Left forelimb (tissue), 1 donor: ENCODE results near the gene STAC3.

ENCODE experiments used
- DNase-seq: peaks from one replicate; pipeline ENCODE4 v3.0.0-alpha.2; 2018; ENCODE audit warnings: low spot score

Gene STAC3

DNA sequence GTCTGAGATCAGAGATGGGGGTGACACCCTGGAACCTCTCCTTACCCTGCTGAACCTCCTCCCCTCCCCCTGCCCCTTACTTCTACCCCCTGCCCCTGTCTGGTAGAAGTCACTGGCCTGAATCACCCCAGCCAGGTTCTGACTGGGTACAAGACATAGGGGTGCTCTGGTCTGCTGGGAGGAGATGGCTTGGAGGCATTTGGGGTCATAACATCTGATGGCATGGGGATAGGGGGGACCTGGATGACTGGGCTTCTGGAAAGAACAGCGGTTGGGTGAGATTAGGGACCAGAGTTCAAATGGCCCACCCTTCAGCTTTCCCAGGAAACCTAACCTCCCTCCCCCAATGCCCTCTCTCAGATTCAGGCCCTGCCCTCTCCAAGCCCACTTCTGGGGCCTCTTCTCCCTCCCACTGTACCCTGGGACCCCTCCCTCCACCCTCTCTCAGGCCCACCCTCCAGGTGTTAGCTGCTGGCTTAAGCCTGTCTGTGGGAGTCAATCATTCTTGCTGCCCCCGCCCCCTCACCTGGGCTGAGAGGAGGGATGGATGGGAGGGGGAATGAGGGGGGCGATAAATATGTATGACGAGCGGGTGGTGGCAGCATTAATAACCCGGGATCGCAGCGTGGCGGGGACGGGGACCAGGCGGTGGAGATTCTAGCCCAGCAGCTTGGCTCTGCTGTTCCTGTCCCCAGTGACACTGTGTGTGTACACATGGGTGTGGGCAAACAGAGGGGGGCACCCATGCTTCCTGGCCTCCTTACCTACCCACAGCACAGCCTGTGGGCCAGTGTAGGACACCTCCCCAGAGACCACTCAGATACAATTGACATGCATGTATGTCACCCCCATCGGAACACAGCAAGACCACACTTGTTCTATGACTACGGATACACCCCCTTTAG lies 28.4 kb downstream of the STAC3 start:
- DNase-seq: no peak

DNA sequence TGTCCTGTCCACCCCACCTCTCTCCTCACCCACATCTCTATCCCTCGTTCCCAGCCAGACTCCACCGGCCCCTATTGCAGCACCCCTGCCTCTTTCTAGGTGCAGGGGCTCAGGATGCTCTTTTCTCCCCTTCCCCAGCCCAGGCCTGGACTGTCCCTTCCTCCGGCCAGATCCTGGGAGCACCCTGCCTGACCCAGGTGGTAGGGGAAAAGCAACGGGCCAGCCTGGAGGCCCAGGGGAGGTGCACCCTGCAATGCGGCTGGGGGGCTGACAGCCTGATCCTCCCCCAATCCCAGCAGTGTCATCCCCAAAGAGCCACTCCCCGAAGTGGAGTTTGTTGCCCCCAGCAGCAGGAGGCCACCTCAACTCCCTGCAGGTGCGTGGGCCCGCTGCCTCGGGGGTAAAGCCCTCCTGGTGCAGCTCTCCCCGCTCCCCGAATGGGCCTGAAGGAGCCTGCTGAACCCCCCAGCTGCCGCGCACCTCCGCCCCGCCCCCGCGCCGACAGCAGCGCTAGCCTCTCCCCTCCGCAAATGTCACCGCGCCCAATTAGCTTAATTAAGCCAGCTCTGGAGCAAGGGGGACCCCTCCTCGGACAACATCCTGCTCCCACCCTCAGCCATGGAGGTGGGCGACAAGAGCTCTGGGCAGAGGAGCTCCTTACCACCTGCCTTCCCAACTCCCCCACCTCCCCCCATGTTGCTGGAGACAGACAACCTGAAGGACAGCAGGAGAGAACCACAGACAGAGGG lies 29.6 kb downstream of the STAC3 start:
- DNase-seq: no peak

DNA sequence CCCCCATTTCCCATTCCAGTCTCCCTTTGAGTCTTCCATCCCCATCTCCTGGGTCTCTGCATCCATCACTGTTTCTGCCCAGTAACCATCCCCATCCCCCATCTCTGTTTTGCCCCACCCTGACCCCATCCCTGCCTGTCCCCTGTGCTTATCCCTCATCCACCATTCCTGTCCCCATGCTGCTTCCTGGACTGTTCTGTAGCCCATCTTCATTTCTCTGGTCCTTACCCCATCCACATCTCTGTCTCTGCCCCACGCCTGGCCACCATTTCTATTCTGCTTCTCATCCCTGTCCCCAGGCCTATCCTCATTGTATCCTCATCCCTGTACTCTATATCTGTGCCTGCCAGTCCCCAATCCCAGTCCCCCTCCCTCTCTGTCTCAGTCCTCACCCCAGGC lies 30.2 kb downstream of the STAC3 start:
- no peak for DNase-seq

DNA sequence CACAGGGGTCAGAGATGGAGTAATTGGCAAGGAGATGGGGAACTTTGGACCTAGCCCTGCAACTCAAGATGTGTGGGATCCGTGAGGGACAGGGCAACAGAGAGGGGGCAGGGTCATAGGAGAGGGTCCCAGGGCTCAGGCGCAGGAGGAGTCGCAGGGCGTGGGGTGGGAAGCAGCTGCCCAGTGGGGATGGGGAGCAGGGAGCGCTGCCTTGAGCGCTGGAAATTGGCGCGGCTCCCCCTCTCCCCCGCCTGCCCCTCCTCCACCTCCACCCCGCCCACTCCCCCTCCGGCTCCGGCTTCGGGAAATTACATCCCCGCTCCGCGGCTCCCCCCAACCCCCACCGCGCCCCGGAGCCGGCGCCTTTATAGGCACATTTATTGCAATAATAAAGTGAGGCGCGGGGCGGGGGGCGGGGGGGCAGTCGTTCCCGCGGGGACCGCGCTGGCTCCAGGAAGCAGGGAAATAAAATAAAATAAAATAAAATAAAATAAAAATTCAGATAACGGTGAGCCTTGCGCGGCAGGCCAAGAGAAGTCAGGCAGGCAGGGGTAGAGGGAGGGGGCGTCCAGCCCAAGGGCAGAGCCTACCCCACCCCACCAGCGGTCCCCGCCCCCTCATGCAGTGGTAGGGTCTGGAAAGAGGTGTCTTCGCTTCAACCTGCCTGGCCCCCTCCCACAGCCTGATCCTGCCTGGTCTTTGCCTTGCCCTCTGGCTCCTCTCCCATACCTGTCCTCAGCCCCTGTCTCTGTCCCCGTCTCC lies 30.8 kb downstream of the STAC3 start:
- no peak for DNase-seq

DNA sequence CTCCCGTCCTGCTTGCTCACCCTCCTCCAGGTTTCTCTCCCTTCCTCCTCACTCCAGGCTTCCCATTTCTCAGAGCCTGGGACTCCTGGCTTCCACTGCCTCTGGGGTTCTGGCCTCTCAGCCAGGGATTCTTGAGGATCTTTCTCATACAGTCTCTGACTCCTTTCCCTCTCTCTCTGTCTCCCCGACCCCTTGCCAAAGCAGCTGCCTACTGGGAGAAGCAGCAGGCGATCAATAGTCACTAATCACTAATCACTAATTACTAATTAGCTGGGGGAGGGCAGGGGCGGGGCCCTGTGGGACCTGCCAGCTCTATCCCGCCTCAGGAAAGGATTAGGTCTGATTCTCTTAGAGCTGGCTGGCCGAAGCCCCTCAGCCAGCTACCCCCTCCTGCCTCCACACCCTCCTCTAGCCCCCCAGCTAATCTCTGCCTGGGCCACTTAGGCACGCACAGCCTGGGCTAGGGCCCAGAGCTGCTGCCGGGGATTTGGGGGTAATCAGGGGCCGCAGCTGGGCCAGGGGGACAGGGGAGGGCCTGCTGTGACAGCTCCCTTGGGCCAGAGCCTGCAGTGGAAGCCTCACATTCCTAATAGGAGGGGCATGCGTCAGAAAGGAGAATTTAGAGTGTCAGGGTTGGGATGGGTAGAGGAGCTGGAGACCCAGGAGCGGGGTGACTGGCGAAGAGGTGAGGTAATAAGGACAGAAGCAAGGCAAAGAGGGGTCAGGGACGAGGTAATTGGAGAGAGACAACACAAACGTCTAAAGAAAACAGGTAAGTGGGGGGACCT lies 31.6 kb downstream of the STAC3 start:
- DNase-seq: no peak

DNA sequence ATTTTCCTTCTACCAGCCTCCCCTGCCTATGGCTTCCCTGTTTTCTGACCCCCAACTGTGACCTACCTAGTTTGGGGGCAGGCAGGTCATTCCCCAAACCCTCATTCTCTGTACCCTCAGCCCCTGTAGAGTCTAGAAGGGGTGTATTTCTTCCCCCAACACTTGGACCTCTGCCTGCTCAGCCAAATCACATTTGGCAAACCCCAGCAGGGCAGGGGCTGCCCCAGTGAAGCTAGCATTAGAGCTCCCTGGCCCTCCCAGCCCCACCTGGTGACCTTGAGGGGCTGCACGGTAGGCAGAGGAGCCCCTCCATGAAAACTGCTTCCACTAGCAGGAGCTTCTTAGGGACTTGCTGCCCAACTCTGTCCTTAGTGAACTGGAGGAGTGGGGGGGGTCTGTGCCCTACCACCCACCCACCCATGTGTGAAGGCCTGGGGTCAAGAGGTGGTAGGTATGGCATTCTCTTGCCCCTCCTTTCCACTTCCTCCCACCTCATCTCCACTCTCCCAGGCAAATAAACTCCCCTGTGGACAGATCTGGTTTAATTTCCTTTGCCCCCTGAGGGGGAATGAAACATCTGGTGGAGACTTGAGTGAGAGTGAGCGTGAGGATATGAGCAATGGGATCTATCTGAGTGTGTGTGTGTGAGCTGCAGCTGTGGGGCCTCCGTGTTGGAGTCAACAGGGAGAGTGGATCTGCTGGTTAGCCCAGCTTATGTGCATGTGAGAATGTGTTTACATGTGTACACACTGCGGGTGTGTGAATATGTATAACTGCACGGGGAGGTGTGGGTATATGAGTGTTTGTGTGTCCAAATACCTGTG lies 32.7 kb downstream of the STAC3 start:
- no peak for DNase-seq

DNA sequence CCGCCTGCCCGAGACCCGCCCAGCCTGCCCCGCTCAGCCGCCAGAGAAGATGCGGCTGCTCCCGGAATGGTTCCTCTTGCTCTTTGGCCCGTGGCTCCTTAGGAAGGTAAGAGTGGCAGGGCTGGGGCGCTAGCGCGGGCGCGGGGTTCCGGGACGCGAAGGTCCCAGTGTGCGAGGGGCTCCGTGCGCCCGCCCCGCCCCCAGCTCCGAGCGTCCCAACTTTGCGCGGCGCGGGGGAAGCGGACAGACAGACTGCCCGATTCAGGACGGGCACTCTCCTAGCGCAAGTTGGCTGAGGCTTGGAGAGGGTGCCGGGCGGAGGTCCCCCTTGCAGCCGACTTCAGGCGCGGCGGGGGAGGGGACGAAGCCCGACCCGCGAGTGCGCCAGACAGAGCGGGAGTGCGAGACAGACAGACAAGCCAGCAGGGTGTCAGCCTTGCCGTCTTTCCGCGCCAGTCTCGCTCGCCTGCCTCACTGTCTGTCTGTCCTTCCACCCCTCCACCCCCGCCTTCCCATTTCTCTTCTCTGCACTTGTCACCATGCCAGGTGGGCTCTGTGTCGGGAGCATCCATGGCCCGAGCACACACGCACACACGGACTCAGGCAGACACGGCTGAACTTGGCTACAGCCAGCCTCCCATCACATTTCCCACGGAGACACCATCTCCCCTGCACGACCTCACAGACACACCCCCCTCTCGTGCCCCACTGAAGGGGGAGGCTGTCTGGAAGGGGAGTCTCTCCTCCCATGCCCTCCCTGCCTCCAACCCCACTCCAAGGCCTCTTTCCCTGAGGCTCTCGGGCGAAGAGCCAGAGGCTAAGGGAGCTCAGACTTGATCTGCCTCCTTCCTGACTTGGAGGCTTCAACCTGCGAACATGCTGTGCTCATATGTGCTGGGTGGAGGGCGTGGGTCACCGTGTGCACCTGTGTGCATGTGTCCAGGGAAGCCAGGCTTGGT lies 33.8 kb downstream of the STAC3 start:
- no peak for DNase-seq

DNA sequence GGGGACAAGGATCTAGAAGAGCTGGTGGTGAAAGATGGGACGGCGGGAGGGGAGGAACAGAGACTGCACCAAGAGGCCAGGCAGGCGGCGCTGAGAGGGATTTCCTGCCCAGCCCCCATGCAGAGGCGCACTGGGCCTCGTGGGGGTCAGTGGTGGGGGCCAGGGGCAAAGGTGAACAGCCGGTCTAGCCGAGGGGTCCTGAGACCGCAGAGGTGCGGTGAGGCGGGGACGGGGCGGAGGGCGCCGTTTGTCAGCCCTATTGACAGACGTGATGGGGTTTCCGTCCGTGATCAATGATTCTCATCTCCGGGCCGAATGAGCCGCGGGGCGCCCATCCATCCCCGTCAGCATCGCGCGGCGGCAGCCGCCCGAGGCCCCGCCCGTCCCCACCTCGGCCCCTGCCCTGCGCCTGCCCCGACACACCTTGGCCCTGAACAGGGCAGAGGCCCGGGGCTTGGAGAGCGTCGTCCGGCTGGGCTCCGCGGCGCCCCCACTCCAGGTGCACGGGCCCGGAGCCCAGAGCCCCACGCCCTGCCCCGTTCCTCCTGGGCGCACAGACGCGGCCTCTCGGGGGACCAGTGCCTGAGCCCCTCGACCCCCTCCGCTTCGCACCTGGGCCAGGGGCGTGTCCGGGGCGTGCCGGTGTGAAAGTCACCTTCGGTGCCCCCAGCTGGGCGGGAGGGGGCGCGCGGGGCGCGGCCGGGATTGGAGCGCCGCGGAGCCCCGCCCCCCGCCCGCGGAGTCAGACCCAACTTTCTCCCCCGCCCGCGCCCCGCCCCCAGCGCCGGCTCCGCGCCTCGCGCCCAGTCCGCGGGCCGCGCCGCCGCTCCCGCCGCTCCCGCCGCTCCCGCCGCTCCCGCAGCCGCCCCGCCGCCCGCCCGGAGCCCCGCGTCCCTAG lies 34.7 kb downstream of the STAC3 start, which contains the start of gene NXPH4:
Gene NXPH4, plus strand, starts transcription at position 781 of the 898 bp plus-strand sequence. CDS start 176 bp downstream, outside the sequence.
- DNase-seq: no peak

DNA sequence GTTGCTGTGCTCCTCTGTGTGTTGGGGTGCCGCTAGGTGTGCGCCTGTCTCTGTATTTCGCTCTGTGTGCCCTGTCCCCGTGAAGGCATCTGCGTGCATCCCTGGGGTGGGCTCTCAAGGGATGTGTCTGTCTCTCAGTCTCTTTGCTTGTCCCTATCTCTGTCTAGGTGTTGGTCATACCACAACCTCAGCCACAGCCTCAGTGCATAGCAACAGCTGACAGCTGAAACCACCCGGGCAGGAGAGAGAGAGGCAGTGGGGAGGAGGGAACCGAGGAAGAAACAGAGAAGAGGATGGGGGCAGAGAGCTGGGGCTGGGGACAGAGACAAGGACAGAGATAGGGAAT lies 35.3 kb downstream of the STAC3 start:
- no peak for DNase-seq

DNA sequence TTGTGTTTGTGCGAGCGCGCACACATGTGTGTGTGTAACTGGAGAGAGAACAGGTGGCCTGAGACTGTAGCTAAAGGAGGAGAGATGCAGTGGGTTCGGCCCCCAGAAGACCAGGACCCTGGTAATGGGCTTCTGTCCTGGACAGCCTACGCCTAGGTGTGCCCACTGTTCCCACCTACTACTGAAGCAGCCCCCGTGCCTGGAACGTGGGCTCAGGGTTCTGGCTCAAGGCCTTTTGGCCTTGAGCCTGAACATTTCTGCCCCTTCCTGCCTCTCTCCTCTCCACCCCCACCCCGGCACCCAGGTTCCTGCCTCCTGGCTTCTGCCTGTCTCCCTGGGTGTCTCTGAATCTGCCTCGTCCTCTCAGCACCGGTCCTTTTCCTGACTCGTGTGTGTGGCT lies 35.9 kb downstream of the STAC3 start:
- no peak for DNase-seq

DNA sequence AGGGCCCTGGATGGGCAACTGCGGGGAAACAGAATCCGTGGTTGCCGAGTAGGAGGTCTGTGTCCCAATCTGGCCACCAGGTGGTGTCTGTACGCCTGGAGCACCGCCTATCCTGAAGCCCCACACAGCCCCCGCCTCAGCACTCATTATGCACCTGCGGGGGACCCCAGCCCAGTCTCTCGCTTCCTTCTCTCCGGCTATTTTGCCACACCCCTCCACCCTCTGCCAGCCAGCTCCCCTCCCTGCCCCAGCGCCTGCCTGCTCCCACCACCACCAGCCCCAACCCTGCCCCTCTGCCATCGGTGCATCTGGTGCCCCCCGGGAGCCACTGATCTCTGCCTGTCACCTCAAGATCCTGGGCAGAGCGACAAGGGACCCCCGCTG lies 36.6 kb downstream of the STAC3 start:
- no peak for DNase-seq

DNA sequence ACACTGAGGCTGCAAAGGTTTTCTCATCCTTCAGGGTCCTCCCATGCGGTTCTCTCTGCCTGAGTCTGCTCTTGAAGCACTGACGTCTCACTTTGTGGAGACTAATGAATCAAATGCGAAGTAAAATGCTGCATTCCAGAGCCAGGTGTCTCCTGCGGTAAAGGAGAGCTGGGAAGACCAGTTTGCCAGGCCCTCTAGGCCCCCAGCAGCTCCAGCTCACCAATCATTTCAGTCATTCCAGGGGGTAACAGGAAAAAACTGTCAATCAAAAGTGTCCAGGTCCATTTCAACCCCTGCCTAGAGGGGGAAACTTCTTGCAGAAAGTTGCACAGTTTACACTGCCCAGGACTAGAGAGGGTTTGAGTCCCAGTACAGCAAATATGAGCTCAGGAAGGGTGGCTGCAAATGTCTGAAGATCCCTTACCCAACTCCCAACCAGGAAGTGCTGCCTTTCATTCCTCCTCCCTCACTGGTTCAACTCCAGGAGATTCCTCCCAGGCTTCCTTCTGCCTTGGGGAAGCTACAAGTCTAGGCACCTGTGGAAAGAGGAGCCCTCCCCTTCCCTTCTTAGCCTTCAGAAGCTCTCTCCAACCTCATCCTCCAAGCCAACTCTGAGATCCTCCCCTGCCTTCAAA lies 37.1 kb downstream of the STAC3 start:
- no peak for DNase-seq

DNA sequence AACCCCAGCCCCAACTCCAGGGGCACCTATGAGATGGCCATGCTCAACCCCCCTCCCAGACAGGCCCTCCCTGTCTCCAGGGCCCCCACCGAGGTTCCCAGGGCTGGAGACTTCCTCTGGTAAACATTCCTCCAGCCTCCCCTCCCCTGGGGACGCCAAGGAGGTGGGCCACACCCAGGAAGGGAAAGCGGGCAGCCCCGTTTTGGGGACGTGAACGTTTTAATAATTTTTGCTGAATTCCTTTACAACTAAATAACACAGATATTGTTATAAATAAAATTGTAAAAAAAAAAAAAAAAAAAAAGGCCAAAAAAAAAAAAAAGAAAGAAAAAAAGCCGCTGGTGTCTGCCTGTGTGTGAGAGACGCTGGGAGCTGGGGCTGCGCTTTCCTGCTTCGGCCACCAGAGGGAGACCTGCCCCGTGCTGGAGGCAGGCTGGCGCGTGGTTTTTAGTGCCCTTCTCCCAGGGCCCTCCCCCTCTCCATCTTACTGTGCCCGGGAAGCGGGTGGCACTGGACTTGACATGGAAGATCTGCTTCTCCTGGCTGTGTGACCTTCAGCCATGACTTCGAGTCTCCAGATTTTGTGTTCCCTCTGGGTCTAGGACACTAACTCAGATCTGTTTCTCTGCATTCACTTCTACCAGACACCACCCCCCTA lies 37.8 kb downstream of the STAC3 start:
- DNase-seq: peak; percentile 91

DNA sequence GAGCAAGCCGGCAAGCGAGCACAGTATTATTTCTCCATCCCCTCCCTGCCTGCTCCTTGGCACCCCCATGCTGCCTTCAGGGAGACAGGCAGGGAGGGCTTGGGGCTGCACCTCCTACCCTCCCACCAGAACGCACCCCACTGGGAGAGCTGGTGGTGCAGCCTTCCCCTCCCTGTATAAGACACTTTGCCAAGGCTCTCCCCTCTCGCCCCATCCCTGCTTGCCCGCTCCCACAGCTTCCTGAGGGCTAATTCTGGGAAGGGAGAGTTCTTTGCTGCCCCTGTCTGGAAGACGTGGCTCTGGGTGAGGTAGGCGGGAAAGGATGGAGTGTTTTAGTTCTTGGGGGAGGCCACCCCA lies 38.3 kb downstream of the STAC3 start:
- DNase-seq: no peak

DNA sequence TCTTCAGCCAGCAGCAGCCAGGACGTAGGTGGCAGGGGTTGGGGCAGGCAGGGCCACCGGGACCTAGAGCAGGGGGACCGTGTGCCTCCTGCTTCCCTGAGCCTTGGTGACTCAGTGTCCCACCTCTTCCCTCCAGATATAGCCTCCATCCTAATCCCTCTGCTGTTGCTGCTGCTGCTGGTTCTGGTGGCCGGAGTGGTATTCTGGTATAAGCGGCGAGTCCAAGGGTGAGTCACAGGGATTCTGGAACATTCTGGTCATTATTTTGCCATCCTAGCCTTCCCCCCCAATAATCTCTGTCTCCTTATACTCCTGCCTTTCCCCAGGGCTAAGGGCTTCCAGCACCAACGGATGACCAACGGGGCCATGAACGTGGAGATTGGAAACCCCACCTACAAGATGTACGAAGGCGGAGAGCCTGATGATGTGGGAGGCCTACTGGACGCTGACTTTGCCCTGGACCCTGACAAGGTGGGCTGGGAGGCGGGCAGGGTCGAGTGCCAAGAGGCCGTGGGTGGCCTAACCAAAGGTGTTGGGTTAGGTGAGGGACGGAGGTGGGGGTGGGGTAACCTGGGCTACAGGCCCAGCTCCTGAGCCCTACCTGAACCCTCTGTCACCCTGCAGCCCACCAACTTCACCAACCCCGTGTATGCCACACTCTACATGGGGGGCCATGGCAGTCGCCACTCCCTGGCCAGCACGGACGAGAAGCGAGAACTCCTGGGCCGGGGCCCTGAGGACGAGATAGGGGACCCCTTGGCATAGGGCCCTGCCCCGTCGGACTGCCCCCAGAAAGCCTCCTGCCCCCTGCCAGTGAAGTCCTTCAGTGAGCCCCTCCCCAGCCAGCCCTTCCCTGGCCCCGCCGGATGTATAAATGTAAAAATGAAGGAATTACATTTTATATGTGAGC lies 38.9 kb downstream of the STAC3 start:
- no peak for DNase-seq

DNA sequence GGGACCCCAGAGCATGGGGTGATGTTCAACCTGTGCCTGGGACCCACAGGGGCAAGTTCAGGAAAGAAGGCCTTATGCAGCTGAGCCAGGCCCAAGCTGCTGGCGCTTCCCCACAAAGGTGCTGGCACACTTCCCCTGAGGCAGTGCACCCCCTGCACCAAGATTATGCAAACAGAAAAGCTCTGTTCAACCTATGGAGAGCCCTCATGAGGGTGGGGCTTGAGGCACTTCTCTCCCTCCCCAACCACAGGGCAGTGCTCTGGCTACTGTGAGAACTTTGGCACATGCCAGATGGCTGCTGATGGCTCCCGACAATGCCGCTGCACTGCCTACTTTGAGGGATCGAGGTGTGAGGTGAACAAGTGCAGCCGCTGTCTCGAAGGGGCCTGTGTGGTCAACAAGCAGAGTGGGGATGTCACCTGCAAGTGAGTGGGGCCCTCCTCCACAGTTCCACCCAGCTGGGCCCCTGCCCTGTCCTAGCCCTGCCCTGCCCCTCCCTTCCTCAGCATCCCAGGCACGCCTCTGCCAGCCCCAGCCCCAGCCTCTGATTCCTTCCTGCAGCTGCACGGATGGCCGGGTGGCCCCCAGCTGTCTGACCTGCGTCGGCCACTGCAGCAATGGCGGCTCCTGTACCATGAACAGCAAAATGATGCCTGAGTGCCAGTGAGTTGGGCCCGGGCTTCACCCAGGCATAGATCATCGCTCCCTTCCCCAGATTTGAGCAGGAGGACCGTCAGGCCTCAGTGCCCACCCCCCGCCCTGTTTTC lies 39.9 kb downstream of the STAC3 start:
- no peak for DNase-seq
